G401.6 (cell line): Measurements from ENCODE around the gene DHTKD1.
"Not testable (repeated sequence)": the region's sequence is repeated elsewhere in the genome, so short reads cannot be mapped to it uniquely, and the experiment has no call there.

Experiments used
- FAIRE-seq: peaks from 2 replicates; lab custom pipeline; 2012; peaks lifted over from hg19 to GRCh38; lab: Jason Lieb, UNC

DHTKD1 gene

GRCh38 chr10:12071441-12071840 is 2.7 kb downstream of the DHTKD1 start:
- not testable (repeated sequence) for FAIRE-seq

- no peak for FAIRE-seq
Measured at GRCh38 chr10:12073526-12073925, 4.8 kb downstream of the DHTKD1 start.

- FAIRE-seq, result no peak
Measured at GRCh38 chr10:12077580-12078180, 8.9 kb downstream of the DHTKD1 start.

GRCh38 chr10:12081470-12081869 is 12.7 kb downstream of the DHTKD1 start:
- FAIRE-seq, result no peak

- FAIRE-seq, result no peak
Measured at GRCh38 chr10:12081879-12082557, 13.3 kb downstream of the DHTKD1 start.

- no peak for FAIRE-seq
Measured at GRCh38 chr10:12088919-12089318, 20.2 kb downstream of the DHTKD1 start.

- FAIRE-seq, result no peak
Measured at GRCh38 chr10:12091421-12091820, 22.7 kb downstream of the DHTKD1 start.

- FAIRE-seq, result not testable (repeated sequence)
Measured at GRCh38 chr10:12097361-12097760, 28.6 kb downstream of the DHTKD1 start.

- FAIRE-seq, result no peak
Measured at GRCh38 chr10:12097791-12098190, 29.0 kb downstream of the DHTKD1 start.

- FAIRE-seq, result no peak
Measured at GRCh38 chr10:12098966-12099365, 30.2 kb downstream of the DHTKD1 start.

GRCh38 chr10:12103802-12104201 is 35.0 kb downstream of the DHTKD1 start:
- no peak for FAIRE-seq

- FAIRE-seq, result no peak
Measured at GRCh38 chr10:12107781-12108180, 39.0 kb downstream of the DHTKD1 start.

- no peak for FAIRE-seq
Measured at GRCh38 chr10:12109286-12109685, 40.5 kb downstream of the DHTKD1 start.

GRCh38 chr10:12111528-12111927 is 42.8 kb downstream of the DHTKD1 start:
- FAIRE-seq, result no peak

GRCh38 chr10:12113627-12114026 is 44.9 kb downstream of the DHTKD1 start:
- FAIRE-seq, result no peak

- no peak for FAIRE-seq
Measured at GRCh38 chr10:12121673-12122072, 52.9 kb downstream of the DHTKD1 start.

GRCh38 chr10:12129222-12130111 is 60.7 kb downstream of the DHTKD1 start, which contains the start of gene SEC61A2:
Gene SEC61A2 (plus strand): TSS chr10:12129677. CDS start chr10:12129788, 111 bp downstream.
- no peak for FAIRE-seq

- peak; percentile 81 for FAIRE-seq
Measured at GRCh38 chr10:12130237-12130872, 61.6 kb downstream of the DHTKD1 start.

GRCh38 chr10:12135631-12136030 is 66.9 kb downstream of the DHTKD1 start:
- no peak for FAIRE-seq

- FAIRE-seq, result no peak
Measured at GRCh38 chr10:12140038-12140437, 71.3 kb downstream of the DHTKD1 start.

GRCh38 chr10:12144538-12144937 is 75.8 kb downstream of the DHTKD1 start:
- FAIRE-seq, result no peak

- no peak for FAIRE-seq
Measured at GRCh38 chr10:12150163-12150562, 81.4 kb downstream of the DHTKD1 start.

GRCh38 chr10:12154516-12154915 is 85.8 kb downstream of the DHTKD1 start:
- no peak for FAIRE-seq
